GM12801 (cell line): Measurements from ENCODE around the gene RAVER2.

ENCODE experiments used
- TF ChIP-seq, protein P1 (sequence below): IDR thresholded peaks from one replicate; pipeline ENCODE4 v1.5.1; 2011; ENCODE audit warnings: control low read depth; ENCODE audit not compliant: insufficient read length; ENCODE audit errors: extremely low read depth

Gene RAVER2

DNA sequence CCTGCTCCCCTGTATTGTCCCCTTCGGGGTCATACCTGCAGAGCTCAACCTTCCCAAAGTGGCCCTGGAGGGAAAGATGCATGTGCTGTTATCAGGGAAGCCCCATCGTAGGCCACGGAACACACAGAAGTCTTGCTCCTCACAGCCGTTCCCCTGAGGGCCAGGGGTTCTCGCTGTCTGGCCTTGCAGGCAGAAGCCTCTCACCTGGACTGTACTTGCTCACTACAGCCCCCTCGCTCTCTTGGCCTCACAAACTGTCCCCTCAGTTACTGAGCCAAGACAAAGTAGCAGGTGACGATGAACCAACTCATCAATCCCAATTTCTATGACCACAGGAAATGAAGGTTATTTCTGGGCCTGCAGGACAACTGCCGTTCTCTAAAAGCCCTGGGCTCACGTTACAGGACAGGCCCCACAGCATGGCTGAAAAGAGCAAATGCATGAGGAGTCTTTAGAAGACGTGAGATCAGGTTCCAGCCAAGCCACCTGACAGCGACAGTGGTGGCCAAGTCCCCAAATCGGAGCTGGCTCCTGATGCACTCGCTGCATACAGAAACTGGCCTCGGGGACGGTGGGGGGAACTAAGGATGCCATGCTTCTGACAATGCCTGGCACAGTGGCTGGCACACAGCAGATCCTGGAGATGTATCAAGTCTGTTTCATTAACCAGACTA lies 95.0 kb downstream of the RAVER2 start:
- TF ChIP-seq, protein P1, sequence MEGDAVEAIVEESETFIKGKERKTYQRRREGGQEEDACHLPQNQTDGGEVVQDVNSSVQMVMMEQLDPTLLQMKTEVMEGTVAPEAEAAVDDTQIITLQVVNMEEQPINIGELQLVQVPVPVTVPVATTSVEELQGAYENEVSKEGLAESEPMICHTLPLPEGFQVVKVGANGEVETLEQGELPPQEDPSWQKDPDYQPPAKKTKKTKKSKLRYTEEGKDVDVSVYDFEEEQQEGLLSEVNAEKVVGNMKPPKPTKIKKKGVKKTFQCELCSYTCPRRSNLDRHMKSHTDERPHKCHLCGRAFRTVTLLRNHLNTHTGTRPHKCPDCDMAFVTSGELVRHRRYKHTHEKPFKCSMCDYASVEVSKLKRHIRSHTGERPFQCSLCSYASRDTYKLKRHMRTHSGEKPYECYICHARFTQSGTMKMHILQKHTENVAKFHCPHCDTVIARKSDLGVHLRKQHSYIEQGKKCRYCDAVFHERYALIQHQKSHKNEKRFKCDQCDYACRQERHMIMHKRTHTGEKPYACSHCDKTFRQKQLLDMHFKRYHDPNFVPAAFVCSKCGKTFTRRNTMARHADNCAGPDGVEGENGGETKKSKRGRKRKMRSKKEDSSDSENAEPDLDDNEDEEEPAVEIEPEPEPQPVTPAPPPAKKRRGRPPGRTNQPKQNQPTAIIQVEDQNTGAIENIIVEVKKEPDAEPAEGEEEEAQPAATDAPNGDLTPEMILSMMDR = no peak

DNA sequence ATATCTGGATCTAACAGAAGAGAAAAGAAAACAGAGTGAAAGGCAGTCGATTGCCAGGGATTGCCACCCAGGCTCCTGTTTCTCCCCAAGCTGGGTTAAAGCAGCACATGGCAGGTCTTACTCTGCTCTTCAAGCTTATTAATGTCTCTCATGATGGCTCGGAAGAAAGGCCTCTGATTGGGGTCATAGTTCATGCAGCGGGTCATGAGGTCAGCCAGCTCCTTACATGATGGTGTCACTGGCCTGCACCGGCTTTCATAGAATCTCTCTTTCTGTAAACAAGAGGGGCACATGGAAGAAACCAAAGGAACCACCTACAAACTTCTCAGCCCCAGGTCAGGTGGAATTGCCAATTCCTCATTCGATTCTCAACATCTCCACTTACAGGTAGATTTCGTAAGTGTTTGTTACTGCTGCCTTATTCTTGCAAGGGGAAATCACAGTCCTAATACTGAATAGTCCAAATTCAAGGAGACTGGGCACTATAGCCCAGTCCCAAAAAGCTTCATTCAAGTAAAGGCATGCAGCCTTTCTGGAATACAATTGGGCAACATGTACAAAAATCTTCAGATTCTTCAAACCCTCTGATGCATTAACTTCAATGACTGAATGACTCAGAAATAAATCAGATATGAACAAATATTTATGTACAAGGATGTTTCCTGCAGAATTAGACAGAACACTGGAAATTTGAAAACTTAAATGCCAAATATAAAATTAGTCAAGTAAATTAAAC lies 96.6 kb downstream of the RAVER2 start:
- TF ChIP-seq, protein P1 = no peak

DNA sequence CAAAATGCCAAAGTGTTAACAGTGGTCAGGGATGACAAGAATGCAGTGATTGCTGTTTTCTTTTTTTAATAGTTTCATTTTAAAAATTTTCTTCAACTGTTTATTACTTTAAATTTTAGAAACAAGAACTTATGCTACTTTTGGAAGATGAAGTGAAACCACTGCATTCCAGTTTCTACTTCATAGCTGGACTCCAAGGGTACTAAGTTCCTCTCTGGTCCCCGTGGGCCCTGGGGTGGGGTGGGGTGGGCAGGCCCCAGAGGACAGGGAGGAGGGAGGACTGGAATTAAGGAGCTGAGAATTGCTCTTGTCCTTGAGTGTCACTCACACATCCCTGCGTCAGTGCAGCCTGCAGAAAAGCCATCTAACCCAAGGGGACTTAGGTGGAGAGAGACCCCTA lies 97.3 kb downstream of the RAVER2 start:
- TF ChIP-seq, protein P1 = no peak

DNA sequence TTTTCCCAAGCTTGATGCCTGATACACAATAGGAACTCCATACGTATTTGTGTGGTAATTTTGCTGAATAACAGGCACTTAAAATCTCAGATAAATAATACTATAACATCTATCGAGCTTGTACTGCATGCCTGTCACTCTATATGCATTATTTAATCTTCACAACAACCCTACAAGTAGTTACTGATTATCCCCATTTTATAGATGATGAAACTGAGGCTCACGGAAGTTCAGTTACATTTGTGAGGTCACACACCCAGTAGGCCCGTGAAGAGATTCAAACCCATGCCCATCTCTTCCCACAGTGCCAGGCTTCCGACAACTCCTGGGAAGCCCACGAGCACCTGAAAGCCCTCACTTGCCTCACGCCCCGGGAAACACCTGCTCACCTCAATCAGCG lies 98.8 kb downstream of the RAVER2 start:
- TF ChIP-seq, protein P1 = no peak

DNA sequence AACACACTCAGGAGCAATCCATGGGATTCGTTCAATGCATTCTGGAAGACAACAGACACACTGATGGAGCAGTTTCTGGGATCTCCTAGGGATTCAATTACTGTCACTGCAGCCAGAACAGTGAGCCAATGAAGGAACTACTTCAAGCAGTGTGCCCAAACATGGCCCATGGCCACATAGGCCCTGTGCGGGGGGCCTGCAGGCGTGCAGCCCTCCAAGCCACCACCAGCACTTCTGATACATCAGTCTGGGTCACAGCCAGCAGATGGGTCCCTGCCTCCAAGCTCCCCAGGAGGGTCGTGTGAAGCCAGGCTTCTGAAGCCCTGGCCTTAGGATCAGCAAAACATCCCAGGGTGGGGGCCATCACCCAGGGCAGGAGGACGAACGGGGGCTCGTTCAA lies 99.3 kb downstream of the RAVER2 start:
- TF ChIP-seq, protein P1 = no peak

DNA sequence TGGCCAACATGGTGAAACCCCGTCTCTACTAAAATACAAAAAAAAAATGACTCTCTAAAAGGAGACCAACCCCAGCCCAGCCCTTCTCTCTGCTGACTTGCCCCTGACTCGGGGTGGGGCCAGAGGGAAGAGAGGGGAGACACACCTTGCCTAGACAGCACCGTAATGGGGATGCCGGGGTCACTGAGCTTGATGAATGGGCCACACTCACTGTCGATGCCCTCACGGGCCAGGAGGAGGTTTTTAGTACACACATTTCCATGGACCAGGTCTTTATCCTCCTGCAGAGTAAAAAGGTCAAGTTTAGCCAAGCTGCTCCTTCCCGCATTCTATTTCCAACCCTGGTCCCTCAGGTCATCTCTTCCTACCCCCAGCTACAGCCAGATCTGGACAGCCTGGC lies 99.7 kb downstream of the RAVER2 start:
- TF ChIP-seq, protein P1 = no peak

DNA sequence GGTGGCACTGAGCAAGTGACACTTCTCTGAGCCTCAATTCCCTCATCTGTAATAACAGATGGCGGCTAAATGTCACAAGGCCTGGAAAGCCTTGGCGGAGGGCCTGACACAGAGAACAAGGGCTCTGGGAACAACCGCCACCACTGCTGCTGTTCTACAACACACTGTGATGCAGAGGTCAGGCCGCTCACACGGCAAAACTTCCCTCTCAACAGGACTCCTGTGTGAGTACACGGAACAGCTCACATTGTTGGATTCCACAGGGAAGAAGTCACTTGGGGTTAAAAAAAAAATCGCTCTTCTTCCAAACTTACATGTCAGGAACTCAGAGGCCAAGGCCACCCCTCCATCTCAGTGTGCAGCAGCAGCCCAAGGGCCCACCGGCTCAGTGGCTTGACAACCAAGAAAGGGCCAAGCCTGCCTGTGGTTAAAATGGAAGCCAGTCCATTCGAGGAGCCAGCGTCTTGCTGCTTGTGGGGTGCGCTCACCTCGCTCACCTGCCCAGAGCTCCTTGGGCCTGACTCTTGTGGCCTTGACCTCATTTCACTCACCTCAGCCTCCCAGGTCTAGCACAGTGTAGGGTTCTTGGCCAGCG lies 101.1 kb downstream of the RAVER2 start:
- TF ChIP-seq, protein P1 = no peak
